ENCODE measurements around the gene PPP1R11. TPM values are rescaled to one million over a fixed set of nuclear protein-coding genes. Genes with fewer than 3 reads are reported as not detected.

PPP1R11 gene
- total and polyA plus RNA-seq, 9 of the 15 experiments (the other 6 are each of a cell fraction or from before 2014, with no cell fraction given): 17.8 to 94.8 (median 44.6) TPM

DNA sequence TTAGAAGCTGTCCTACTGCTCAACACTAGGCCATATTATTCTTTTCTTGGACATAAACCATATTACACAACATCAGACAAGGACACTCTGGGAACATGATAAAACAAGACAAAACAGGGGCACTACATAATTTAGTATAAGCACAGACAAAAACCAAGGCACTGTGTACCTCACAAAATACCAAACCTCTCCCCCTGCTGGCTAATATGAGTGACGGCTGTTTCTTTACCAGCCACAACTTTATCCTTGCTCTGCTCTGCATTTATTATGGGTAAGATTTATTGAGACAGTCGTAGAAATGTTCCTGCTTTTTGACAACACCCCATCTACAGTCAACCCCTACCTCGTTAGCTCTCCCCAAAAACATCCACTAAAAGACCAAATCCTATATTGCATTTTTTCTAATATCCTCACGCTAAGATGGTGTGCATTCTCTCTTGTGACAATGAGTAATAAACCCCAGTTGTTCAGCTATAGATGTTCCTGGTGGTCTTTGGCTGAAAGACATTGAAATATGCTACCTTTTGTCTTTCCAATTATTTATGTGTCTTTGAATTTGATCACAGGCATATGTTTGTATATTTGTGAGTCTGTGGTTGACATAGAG is 29.7 kb upstream of the PPP1R11 start:
- CTCF ChIA-PET (ENCODE audit: low intra/inter-chr PET ratio): interaction anchor here (0.6 kb wide), 1 partner anchor 12 kb away, joined by 3 read pairs; no protein-coding TSS in a partner anchor
- intact Hi-C loops (cut with micrococcal nuclease): no loop called here
- peak; percentile 72 for FAIRE-seq

More for the DNA sequence above, 29.7 kb upstream of the PPP1R11 start:
- Histone ChIP-seq H3K36me3 (ENCODE audit: control insufficient read depth, insufficient read depth, low read length) (peaks cover 5% of the 10 kb centered on the region; the same call in 2 of the 3 replicates), H3K9me3 (replicated peaks; ENCODE audit: control insufficient read depth, insufficient read depth, low read depth, low read length) (no peaks in the 10 kb centered on the region), H3K27ac (ENCODE audit: extremely low read depth, low read depth, low read length) (no peak overlapping the region), H2AFZ (ENCODE audit: low read depth, low read length) (no peak overlapping the region; the same call in 1 of the 2 replicates), H3K79me2 (ENCODE audit: control insufficient read depth, insufficient read depth, low read length) (no peaks in the 10 kb centered on the region), H3K4me3 (no peak overlapping the region), H3K9ac (ENCODE audit: insufficient read depth in 1 of 2, low read depth in 2 of 2, low read length in 2 of 2) (no peak overlapping the region), H3K9me1 (ENCODE audit: control insufficient read depth, insufficient read depth, low read length) (no peaks in the 10 kb centered on the region), H3K27me3 (ENCODE audit: control insufficient read depth in 2 of 2, insufficient read depth in 2 of 2, low read length in 2 of 2) (no peaks in the 10 kb centered on the region), H3K4me2 (ENCODE audit: insufficient read depth, low read length) (no peak overlapping the region), H3K4me1 (replicated peaks in 1 of 2; ENCODE audit: control insufficient read depth in 2 of 2, insufficient read depth in 2 of 2, low read length in 2 of 2) (no peaks in the 10 kb centered on the region), H4K20me1 (replicated peaks; ENCODE audit: control insufficient read depth, insufficient read depth, low read length) (no peaks in the 10 kb centered on the region)
- WGBS (ENCODE audit: insufficient coverage, low coverage, missing lambda C conversion rate): 33% methylated on average over 4 of the region's 4 CpGs
- in situ Hi-C loops (cut with MboI): no loop called here
- DNase-seq (ENCODE audit: extremely low read depth in 1 of 4, low spot score in 3 of 4) (peak; percentile 20 to 50 (median 44)), ATAC-seq (peak; percentile 89)
- POLR2A ChIA-PET: interaction anchor here (0.8 to 1.5 kb wide), 3 partner anchors 14 to 173 kb away, joined by 3 to 4 read pairs (median 3); partner anchors contain the start of gene POLR1H
- TF ChIP-seq RAD21 (CRISPR knock-in tag; conservative IDR thresholded peaks at IDR 0.05 in 1 of 2, IDR thresholded peaks at IDR 0.05 in 1 of 2): peak in 1 of 2 experiments; percentile 43; a peak in 1 of 4 replicates
- TF ChIP-seq MBD2 (IDR thresholded peaks at IDR 0.05; ENCODE audit: borderline replicate concordance, low read depth): no peak
- TF ChIP-seq POLR2G (IDR thresholded peaks at IDR 0.05; ENCODE audit: low read depth, low read length): no peak
- TF ChIP-seq, protein P1, sequence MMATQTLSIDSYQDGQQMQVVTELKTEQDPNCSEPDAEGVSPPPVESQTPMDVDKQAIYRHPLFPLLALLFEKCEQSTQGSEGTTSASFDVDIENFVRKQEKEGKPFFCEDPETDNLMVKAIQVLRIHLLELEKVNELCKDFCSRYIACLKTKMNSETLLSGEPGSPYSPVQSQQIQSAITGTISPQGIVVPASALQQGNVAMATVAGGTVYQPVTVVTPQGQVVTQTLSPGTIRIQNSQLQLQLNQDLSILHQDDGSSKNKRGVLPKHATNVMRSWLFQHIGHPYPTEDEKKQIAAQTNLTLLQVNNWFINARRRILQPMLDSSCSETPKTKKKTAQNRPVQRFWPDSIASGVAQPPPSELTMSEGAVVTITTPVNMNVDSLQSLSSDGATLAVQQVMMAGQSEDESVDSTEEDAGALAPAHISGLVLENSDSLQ (IDR thresholded peaks at IDR 0.05): peak; percentile 69
- TF ChIP-seq NCOA2 (IDR thresholded peaks at IDR 0.05; ENCODE audit: partially characterized antibody in 2 of 2): peak in 1 of 2 experiments; percentile 19
- TF ChIP-seq, protein P2, sequence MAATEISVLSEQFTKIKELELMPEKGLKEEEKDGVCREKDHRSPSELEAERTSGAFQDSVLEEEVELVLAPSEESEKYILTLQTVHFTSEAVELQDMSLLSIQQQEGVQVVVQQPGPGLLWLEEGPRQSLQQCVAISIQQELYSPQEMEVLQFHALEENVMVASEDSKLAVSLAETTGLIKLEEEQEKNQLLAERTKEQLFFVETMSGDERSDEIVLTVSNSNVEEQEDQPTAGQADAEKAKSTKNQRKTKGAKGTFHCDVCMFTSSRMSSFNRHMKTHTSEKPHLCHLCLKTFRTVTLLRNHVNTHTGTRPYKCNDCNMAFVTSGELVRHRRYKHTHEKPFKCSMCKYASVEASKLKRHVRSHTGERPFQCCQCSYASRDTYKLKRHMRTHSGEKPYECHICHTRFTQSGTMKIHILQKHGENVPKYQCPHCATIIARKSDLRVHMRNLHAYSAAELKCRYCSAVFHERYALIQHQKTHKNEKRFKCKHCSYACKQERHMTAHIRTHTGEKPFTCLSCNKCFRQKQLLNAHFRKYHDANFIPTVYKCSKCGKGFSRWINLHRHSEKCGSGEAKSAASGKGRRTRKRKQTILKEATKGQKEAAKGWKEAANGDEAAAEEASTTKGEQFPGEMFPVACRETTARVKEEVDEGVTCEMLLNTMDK (IDR thresholded peaks at IDR 0.05; ENCODE audit: borderline replicate concordance, insufficient read depth, low read depth, low read length, poor library complexity, severe bottlenecking): peak; percentile 35
- TF ChIP-seq, protein P3, sequence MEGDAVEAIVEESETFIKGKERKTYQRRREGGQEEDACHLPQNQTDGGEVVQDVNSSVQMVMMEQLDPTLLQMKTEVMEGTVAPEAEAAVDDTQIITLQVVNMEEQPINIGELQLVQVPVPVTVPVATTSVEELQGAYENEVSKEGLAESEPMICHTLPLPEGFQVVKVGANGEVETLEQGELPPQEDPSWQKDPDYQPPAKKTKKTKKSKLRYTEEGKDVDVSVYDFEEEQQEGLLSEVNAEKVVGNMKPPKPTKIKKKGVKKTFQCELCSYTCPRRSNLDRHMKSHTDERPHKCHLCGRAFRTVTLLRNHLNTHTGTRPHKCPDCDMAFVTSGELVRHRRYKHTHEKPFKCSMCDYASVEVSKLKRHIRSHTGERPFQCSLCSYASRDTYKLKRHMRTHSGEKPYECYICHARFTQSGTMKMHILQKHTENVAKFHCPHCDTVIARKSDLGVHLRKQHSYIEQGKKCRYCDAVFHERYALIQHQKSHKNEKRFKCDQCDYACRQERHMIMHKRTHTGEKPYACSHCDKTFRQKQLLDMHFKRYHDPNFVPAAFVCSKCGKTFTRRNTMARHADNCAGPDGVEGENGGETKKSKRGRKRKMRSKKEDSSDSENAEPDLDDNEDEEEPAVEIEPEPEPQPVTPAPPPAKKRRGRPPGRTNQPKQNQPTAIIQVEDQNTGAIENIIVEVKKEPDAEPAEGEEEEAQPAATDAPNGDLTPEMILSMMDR (IDR thresholded peaks at IDR 0.05 in 2 of 3, conservative IDR thresholded peaks at IDR 0.05 in 1 of 3; ENCODE audit: insufficient read depth in 2 of 3, low read depth in 1 of 3, low read length in 3 of 3): peak; percentile 55 to 62 (median 61)
- TF ChIP-seq, protein P4, sequence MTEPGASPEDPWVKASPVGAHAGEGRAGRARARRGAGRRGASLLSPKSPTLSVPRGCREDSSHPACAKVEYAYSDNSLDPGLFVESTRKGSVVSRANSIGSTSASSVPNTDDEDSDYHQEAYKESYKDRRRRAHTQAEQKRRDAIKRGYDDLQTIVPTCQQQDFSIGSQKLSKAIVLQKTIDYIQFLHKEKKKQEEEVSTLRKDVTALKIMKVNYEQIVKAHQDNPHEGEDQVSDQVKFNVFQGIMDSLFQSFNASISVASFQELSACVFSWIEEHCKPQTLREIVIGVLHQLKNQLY (CRISPR knock-in tag; conservative IDR thresholded peaks at IDR 0.05): no peak
- TF ChIP-seq CEBPG (CRISPR knock-in tag; IDR thresholded peaks at IDR 0.05): no peak
- peak in 1 of 2 experiments; percentile 24; a peak in 1 of 4 replicates for TF ChIP-seq CEBPG (tag; conservative IDR thresholded peaks at IDR 0.05 in 1 of 2, IDR thresholded peaks at IDR 0.05 in 1 of 2)
- BruUV-seq (replicated peaks): no TSS peak
